Smooth muscle cell of the brain vasculature (primary cell): Measurements from ENCODE around the gene RBM20.
"Not testable (repeated sequence)": the region's sequence is repeated elsewhere in the genome, so short reads cannot be mapped to it uniquely, and the experiment has no call there.

ENCODE experiments used
- DNase-seq: peaks from one replicate; pipeline ENCODE4 v3.0.0-alpha.2; 2012; ENCODE audit warnings: low read depth, low spot score

The RBM20 gene

GRCh38 chr10:110643653-110644597 is at the start of gene RBM20:
Gene RBM20 (plus strand): TSS chr10:110644336. CDS start chr10:110644455, 119 bp downstream.
- no peak for DNase-seq

GRCh38 chr10:110597476-110597875 is 46.7 kb upstream of the RBM20 start:
- no peak for DNase-seq

- peak; percentile 46 for DNase-seq
These were observed 43.5 kb upstream of the RBM20 start for GRCh38 chr10:110600487-110601101.

GRCh38 chr10:110601581-110601980 is 42.6 kb upstream of the RBM20 start:
- no peak for DNase-seq

GRCh38 chr10:110608087-110608486 is 36.0 kb upstream of the RBM20 start:
- no peak for DNase-seq

- DNase-seq = no peak
These were observed 34.5 kb upstream of the RBM20 start for GRCh38 chr10:110609605-110610004.

- DNase-seq = peak; percentile 37
These were observed 33.8 kb upstream of the RBM20 start for GRCh38 chr10:110610308-110610774.

- not testable (repeated sequence) for DNase-seq
These were observed 33.4 kb upstream of the RBM20 start for GRCh38 chr10:110610781-110611180.

GRCh38 chr10:110612087-110612486 is 32.0 kb upstream of the RBM20 start:
- DNase-seq = no peak

- no peak for DNase-seq
These were observed 31.5 kb upstream of the RBM20 start for GRCh38 chr10:110612629-110613028.

- DNase-seq = no peak
These were observed 30.7 kb upstream of the RBM20 start for GRCh38 chr10:110613341-110613995.

GRCh38 chr10:110613996-110614495 is 30.1 kb upstream of the RBM20 start:
- no peak for DNase-seq

- no peak for DNase-seq
These were observed 28.9 kb upstream of the RBM20 start for GRCh38 chr10:110615057-110615747.

GRCh38 chr10:110616493-110617033 is 27.6 kb upstream of the RBM20 start:
- no peak for DNase-seq

- no peak for DNase-seq
These were observed 26.5 kb upstream of the RBM20 start for GRCh38 chr10:110617425-110618229.

- no peak for DNase-seq
These were observed 25.9 kb upstream of the RBM20 start for GRCh38 chr10:110618230-110618610.

GRCh38 chr10:110619514-110620397 is 24.4 kb upstream of the RBM20 start:
- no peak for DNase-seq

GRCh38 chr10:110620398-110620719 is 23.8 kb upstream of the RBM20 start:
- DNase-seq = no peak

- not testable (repeated sequence) for DNase-seq
These were observed 20.8 kb upstream of the RBM20 start for GRCh38 chr10:110623316-110623715.
